Cerebellar cortex (tissue), 1 donor: ENCODE measurements around the gene TMEM203.
"Not testable (repeated sequence)": the region's sequence is repeated elsewhere in the genome, so short reads cannot be mapped to it uniquely, and the experiment has no call there.

Experiments
- DNase-seq: peaks from one replicate; pipeline ENCODE4 v3.0.0-alpha.2; 2015; ENCODE audit warnings: low spot score

TMEM203 gene

DNA sequence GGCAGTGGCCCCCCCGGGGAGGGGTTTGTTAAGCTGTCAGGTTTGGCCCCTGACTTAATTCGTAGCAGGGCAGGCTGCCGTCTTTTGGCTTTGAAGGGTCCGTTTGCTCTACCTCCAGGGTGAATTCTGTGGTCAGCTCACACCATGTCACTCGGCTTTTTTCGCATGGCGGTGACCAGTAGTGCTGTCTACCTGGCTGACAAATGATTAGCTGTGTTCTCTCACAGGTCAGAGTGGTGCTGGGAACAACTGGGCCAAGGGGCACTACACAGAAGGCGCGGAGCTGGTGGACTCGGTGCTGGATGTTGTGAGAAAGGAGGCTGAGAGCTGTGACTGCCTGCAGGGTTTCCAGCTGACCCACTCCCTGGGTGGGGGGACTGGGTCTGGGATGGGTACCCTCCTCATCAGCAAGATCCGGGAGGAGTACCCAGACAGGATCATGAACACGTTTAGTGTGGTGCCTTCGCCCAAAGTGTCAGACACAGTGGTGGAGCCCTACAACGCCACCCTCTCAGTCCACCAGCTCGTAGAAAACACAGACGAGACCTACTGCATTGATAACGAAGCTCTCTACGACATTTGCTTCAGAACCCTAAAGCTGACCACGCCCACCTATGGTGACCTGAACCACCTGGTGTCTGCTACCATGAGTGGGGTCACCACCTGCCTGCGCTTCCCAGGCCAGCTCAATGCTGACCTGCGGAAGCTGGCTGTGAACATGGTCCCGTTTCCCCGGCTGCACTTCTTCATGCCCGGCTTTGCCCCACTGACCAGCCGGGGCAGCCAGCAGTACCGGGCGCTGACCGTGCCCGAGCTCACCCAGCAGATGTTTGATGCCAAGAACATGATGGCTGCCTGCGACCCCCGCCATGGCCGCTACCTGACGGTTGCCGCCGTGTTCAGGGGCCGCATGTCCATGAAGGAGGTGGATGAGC lies 37.1 kb upstream of the TMEM203 start:
- no peak for DNase-seq

- no peak for DNase-seq
Measured at GRCh38 chr9:137241490-137242268, 36.2 kb upstream of the TMEM203 start.

DNA sequence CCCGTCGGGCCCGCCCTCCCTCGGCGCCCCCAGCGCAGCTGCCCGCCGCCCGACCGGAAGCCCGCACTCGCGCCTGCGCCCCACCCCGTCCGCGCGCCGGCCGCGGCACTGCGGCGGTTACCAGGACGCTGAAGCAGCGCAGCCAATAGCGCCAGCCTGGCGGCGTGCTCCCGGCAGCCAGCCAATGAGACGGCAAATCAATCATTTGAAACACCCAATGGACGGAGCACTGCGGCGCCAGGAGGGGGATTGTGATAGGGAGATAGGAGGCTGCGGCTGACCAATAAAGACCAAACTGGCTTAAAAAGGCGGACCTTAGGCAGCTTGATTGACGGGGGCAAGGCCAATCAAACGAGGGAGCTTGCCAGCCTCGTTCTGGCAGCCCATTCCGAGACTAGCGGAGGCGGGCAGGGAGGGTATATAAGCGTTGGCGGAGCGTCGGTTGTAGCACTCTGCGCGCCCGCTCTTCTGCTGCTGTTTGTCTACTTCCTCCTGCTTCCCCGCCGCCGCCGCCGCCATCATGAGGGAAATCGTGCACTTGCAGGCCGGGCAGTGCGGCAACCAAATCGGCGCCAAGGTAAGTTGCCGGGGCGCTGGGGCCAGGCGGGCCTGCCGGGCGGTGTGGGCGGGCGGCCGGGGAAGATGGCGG lies 35.5 kb upstream of the TMEM203 start, which contains the start of gene TUBB4B:
TUBB4B (plus strand) TSS at position 447 of the 649 bp plus-strand sequence; CDS start at position 521, 74 bp downstream.
- DNase-seq: peak; percentile 100

DNA sequence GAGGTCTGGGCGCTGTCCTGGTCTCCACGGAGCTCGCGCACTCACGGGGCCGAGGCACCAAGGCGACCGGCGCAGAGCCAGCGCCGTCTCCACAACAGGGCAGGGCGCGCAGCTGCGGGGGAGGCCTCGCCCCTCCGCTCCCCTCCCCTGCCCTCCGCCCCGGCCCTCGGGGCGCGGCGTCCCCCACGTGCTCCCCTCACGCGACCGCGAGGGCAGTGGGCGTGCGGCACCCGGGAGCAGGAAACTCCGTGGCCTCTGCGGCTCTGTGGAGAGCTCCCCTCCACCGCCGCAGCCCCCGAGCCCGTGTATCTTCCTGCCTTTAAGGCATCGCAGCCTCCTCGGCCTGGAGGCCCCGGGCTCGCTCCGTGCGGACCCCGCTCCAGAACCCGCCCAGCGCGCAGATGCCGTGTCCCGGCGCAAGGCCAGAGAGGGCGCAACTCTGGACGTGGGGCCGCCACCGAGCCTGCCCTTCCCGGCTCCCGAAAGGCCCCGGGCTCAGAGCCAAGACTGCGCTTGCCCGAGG lies 34.9 kb upstream of the TMEM203 start:
- DNase-seq: no peak

DNA sequence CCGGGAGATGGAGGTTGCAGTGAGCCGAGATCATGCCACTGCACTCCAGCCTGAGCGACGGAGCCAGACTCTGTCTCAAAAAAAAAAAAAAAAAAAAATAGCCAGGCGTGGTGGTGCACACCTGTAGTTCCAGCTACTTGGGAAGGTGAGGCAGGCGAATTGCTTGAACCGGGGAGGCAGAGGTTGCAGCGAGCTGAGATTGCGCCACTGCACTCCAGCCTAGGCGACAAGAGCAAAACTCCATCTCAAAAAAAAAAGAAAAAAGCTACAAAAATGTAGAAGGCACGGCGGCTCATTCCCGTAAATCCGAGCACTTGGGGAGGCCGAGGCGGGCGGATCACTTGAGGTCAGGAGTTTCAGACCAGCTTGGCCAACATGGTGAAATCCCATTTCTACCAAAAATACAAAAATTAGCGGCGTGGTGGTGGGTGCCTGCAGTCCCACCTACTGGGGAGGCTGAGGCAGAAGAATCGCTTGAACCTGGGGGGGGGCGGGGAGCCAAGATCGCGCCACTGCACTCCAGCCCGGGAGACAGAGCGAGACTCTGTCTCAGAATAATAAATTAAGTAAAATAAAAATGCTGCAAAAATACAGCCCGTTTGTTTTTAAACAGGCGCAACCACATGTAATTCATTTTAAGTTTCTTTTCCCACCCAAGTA lies 34.2 kb upstream of the TMEM203 start:
- not testable (repeated sequence) for DNase-seq

- no peak for DNase-seq
Measured at GRCh38 chr9:137237759-137238726, 32.6 kb upstream of the TMEM203 start.

GRCh38 chr9:137236936-137237421 lies 31.5 kb upstream of the TMEM203 start:
- no peak for DNase-seq

DNA sequence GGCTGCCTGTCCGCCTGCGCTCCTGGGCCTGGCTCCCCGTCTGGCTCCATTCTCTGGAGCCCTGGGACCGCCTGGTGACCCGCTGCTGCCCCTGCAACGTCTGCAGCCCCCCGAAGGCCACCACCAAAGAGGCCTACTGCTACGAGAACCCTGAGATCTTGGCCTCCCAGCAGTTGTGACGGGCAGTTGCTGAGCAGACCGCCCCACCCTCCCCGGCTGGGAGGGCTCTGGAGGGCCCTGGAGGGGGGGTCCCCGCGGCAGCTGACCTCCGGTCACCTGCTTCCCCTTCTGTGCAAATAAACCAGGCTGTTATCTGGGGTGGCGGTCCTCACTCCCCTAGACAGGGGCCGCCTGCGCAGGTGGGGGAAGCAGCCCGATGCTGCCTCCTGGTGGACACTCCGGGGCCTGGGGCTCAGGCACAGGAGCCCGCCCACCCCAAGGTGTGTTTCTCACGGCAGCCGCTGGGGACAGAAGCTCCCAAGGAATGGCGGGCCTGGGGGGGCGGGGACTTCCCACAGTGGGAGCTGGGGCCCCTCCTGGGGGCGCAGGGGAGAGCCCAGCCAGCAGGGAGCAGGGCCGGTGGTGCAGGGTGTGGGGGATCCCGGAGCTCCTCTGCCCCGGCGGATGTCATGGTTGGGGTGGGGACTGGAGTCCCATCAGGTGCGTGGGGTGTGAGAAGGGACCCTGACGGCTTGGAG lies 30.9 kb upstream of the TMEM203 start:
- DNase-seq: peak; percentile 77

- no peak for DNase-seq
Measured at GRCh38 chr9:137235424-137236237, 30.2 kb upstream of the TMEM203 start.

DNA sequence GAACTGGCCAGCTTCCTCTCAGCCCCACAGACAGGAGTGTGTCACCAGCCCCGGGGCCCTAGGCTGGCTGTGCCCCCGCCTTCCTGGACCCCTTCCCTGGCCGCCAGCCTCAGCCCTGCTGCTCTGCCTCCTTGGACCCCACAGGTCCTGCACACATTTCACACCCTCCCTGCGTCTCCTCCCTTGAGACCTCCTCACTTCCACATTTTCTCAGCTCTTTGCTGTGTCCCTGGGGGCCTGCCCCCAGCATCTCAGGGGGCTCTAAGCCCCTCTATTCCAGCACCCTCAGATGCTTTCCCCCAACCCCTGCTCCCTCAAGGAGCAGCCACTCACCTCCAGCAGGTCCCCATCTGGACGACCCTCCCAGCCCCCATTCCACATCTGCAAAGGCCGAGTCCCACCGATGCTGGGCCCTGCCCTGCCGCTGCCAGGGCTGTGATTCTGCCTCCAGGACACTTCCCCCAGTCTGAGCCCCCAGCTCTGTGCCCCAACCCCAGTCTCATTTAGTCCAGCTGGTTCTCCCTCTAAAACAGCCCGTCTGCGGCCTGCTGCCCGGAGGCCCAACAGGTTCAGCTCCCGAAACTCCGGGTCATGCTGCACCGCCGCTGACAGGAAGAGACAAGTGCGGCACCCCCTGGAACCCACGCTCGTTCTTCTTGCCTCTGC lies 29.4 kb upstream of the TMEM203 start:
- DNase-seq: no peak

DNA sequence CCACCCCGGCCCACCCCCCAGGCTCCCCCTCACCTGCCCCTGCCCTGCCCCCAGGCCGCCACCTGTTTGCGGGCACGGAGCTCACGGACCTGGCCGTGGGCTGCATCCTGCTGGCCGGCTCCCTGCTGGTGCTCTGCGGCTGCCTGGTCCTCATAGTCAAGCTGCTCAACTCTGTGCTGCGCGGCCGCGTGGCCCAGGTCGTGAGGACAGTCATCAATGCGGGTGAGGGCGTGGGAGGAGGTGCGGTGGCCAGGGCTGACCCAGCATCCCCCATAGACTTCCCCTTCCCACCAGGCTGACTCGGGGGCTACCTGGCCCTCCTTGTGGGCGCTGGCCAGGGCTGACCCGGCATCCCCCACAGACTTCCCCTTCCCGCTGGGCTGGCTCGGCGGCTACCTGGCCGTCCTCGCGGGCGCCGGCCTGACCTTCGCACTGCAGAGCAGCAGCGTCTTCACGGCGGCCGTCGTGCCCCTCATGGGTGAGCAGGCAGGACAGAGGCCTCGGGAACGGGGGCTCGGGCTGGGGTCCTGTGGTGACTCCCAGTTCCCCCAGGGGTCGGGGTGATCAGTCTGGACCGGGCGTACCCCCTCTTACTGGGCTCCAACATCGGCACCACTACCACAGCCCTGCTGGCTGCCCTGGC lies 28.7 kb upstream of the TMEM203 start:
- no peak for DNase-seq

DNA sequence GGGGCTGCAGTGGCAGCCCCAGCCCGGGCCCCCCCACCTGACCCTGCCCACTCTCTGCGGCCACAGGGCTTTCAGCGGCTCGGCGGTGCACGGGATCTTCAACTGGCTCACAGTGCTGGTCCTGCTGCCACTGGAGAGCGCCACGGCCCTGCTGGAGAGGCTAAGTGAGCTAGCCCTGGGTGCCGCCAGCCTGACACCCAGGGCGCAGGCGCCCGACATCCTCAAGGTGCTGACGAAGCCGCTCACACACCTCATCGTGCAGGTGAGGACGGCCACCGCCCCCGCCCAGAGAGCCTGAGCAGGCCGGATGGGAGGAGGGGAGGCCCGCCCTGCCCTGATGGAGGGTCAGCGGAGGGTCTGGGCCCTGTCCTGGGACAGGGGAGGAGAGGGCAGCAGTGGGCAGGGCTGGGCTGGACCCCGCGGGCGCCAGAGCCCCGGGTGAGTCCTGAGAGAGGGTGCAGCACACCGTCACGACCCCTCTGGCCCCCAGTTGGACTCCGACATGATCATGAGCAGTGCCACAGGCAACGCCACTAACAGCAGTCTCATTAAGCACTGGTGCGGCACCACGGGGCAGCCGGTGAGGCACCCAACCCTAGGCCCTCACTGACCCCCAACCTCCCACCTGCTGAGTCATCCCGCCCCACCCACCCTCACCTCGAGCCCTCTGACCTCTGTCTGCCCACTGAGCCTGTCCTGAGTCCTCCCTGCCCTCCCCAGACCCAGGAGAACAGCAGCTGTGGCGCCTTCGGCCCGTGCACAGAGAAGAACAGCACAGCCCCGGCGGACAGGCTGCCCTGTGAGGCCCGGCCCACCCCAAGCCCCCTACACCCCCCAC lies 27.9 kb upstream of the TMEM203 start:
- no peak for DNase-seq

GRCh38 chr9:137232510-137232909 lies 27.1 kb upstream of the TMEM203 start:
- DNase-seq: no peak

DNA sequence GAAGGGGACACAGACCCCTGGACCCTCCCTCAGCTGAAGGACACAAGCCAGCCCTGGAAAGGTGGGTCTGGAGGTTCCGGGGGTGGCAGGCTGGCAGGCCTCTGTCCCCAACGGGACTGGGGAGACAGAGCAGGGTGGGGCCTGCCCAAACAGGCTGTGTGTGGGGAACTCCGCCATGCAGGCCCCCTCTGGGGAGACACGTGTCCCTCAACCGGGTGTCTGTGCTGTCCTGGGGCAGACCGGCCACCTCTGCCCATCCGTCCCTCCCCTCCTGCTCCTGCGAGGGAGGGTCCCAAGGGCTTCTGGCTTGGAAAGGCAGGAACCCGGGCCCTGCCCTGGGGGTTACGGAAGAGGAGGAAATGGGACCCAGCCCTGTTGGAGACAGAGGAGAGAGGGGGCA lies 26.7 kb upstream of the TMEM203 start:
- DNase-seq: no peak

GRCh38 chr9:137231372-137232039 lies 26.1 kb upstream of the TMEM203 start:
- DNase-seq: no peak

DNA sequence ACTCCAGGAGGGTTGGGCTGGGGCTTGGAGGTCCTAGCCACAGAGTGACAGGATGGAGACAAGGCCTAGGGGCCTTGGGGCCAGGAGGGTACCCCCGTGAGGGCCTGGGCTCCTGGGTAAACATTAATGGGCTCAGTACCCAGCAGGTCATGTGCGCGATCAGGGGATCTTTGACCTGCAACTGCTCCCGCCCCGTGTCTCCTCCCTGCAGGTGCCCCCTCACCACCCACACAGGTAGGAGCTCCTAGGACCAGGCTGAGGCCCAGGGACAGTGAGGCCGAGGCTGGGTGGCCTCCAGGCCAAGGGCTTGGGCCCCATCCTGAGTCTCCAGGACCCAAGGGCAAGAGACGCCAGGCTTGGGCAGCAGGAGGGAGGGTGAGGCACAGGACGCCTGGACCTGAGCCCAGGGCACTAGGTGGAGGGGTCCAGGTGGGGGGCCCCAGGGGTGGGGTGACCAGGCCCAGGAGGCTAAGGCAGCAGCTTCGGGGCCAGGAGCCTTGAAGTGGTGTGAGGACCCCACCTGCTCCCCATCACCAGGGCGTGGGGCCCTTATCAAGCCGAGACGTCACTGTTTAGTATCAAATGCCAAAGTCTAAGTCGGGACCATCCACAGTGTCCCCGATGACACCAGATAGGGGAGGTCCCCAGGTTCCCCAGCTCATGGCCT lies 25.4 kb upstream of the TMEM203 start, which contains the start of gene SLC34A3:
SLC34A3 (plus strand) TSS at position 197 of the 667 bp plus-strand sequence. CDS start 802 bp downstream, outside the sequence.
- no peak for DNase-seq
